Activated naive CD4-positive, alpha-beta T cell treated with anti-CD3 and anti-CD28 coated beads, Interleukin-2, amount 50 U/mL, for 72 hours (primary cell): ENCODE results near the gene IGHMBP2. TPM values are rescaled to one million over a fixed set of nuclear protein-coding genes. Genes with fewer than 3 reads are reported as not detected.
A peak's percentile ranks its signal among the peaks of the same experiment; 100 is the strongest.

Experiments
- ATAC-seq, 2 donors: fragments of 150-1000 bp; cut with Tn5 transposase; 2 replicates each; pipeline ENCODE4 v1.10.0; 2021; ENCODE audit warnings: mild to moderate bottlenecking in 2 of 2, moderate library complexity in 2 of 2
- DNase-seq, 2 donors: peaks; one replicate each; pipeline ENCODE4 v3.0.0; 2021 to 2022; ENCODE audit warnings: low spot score in 2 of 2
- H3K27ac Mint-ChIP-seq, 2 donors: one replicate each; pipeline ENCODE4 v1.8.0; 2022; ENCODE audit warnings: mild to moderate bottlenecking in 2 of 2, mixed read lengths in 2 of 2
- H3K36me3 Mint-ChIP-seq, 2 donors: one replicate each; pipeline ENCODE4 v1.8.0; 2022; ENCODE audit warnings: mixed read lengths in 2 of 2
- H3K9me3 Mint-ChIP-seq, 2 donors: one replicate each; pipeline ENCODE4 v1.8.0; 2022; ENCODE audit warnings: mixed read lengths in 2 of 2
- total RNA-seq, 2 donors: library from RNA; stranded (reverse); gene quantifications; one replicate each; pipeline ENCODE4 v1.2.3, GENCODE V29; 2022

IGHMBP2 gene
- total RNA-seq, 2 donors from 2014 or later: 21.2 to 60.2 TPM

GRCh38 chr11:68978931-68979594 lies 75.4 kb downstream of the IGHMBP2 start:
- no peak for ATAC-seq

DNA sequence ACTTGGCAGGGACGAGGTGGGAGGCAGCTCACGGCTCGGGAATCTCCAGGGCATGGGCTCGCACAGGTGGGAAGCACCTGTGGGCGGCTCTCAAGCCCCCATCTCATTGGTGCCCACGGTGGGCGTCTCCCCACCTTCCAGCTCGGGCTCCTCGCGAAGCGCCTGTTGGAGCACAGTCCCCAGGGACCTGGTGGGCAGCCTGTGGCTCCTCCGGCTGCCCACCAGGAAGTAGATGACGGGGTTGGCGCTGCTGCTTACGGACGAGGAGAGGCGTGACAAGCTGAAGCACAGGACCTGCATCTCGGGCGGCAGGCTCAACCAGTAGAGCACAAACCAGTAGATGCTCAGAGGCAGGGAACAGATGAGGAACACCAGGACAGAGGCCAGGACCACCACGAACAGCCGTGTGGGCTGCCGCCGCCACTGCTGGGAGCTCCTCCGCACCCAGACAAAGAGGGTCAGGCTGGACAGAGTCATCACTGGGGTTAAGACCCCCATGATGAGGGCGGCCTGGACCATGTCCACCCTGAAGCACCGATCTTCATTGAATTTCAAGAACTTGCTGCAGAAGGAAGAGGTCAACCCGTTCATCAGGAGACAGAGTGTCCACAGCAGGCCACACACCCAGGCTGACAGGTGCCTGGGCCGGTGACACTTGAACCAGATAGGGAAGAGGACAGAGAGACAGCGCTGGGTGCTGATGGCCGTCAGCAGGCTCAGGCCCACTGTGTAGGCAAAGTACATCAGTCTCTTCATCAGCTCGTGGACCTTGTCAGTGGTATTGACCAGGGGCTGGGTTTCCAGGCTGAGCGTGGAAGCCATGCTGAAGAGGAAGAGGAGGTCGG lies 76.5 kb downstream of the IGHMBP2 start:
- Mint-ChIP-seq H3K27ac (peak overlapping the region in 1 of 2 donors; percentile 50), H3K9me3 (no peaks in the 10 kb centered on the region), H3K36me3 (no peaks in the 10 kb centered on the region)
- ATAC-seq: no peak
- peak in 1 of 2 donors; percentile 40 for DNase-seq

More at GRCh38 chr11:68978931-68979594, 75.4 kb downstream of the IGHMBP2 start:
- Mint-ChIP-seq H3K27ac (peak overlapping the region in 1 of 2 donors; percentile 46), H3K9me3 (peaks cover 0 to 4% of the 10 kb centered on the region in 2 donors), H3K36me3 (no peaks in the 10 kb centered on the region)
- peak in 1 of 2 donors; percentile 50 for DNase-seq

GRCh38 chr11:68980776-68981065 lies 77.0 kb downstream of the IGHMBP2 start, which contains the start of gene MRGPRD:
Gene MRGPRD (minus strand): TSS chr11:68980986. CDS start chr11:68980986, 0 bp downstream.
- Mint-ChIP-seq H3K9me3 (no peaks in the 10 kb centered on the region), H3K27ac (peak within 1 kb of the TSS in 1 of 2 donors; percentile 50), H3K36me3 (no peaks in the 10 kb centered on the region)
- ATAC-seq: no peak
- peak in 1 of 2 donors; percentile 16 for DNase-seq

- H3K27ac Mint-ChIP-seq: no peak overlapping the region
- H3K36me3 Mint-ChIP-seq: peaks cover 0 to 9% of the 10 kb centered on the region in 2 donors
- DNase-seq: no peak
- H3K9me3 Mint-ChIP-seq: peaks cover 4 to 6% of the 10 kb centered on the region in 2 donors
- ATAC-seq: no peak
Observed at GRCh38 chr11:68982134-68982533, 78.4 kb downstream of the IGHMBP2 start.

GRCh38 chr11:68983801-68984200 lies 80.1 kb downstream of the IGHMBP2 start:
- Mint-ChIP-seq H3K9me3 (peaks cover 4 to 6% of the 10 kb centered on the region in 2 donors), H3K36me3 (peaks cover 0 to 14% of the 10 kb centered on the region in 2 donors), H3K27ac (no peak overlapping the region)
- no peak for DNase-seq
- ATAC-seq: no peak

- DNase-seq: no peak
- no peak overlapping the region for H3K27ac Mint-ChIP-seq
- no peak for ATAC-seq
Observed at GRCh38 chr11:68987211-68987610, 83.5 kb downstream of the IGHMBP2 start.

DNA sequence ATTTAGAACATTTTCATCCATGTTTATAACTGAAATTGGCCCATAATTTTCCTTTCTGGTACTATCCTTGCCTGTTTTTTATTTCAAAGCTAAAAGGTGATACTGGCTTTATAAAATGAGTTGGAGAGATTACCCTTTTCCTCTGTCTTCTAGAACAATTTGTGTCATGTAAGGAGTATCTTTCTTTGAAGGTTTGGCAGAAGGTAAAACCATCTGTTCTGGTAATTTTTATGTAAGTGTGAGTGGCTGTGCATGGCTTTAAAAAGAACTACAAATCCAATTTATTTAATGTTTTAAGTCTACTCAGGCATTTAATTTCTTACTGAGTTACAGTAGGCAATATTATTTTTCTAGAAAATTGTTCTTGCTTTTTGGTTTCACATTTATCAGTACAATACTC lies 84.8 kb downstream of the IGHMBP2 start:
- Mint-ChIP-seq H3K27ac (no peak overlapping the region), H3K36me3 (peaks cover 0 to 14% of the 10 kb centered on the region in 2 donors), H3K9me3 (peaks cover 4 to 6% of the 10 kb centered on the region in 2 donors)
- ATAC-seq (no peak), DNase-seq (no peak)

More at GRCh38 chr11:68987211-68987610, 83.5 kb downstream of the IGHMBP2 start:
- Mint-ChIP-seq H3K36me3 (peaks cover 0 to 14% of the 10 kb centered on the region in 2 donors), H3K9me3 (peaks cover 4 to 6% of the 10 kb centered on the region in 2 donors)

Other genes with a start within 250 kb of the IGHMBP2 start
- gene GAL, start 219.3 kb upstream of the IGHMBP2 start, total RNA-seq: 1 to 10 TPM in 1 of 2 donors, under 1 TPM in 1; 0.59 to 3.5 TPM
- gene TESMIN, start 152.4 kb upstream of the IGHMBP2 start, total RNA-seq: 1 to 10 TPM; 6.3 to 8.8 TPM
- 10 to 100 TPM; 23.0 to 41.3 TPM for gene CPT1A, start 62.0 kb upstream of the IGHMBP2 start, total RNA-seq
- 10 to 100 TPM; 49.4 to 87.1 TPM for gene MRPL21, start 59 bp upstream of the IGHMBP2 start, total RNA-seq
- gene MRGPRD, start 77.1 kb downstream of the IGHMBP2 start, total RNA-seq: not detected
- gene MRGPRF, start 109.4 kb downstream of the IGHMBP2 start, total RNA-seq: not detected
- gene TPCN2, start 145.0 kb downstream of the IGHMBP2 start, total RNA-seq: 10 to 100 TPM in 1 of 2 donors, 1 to 10 TPM in 1; 8.7 to 13.9 TPM